Subcutaneous abdominal adipose tissue (tissue), 5 donors: ENCODE results near the gene RECK.
"Not testable (repeated sequence)": the region's sequence is repeated elsewhere in the genome, so short reads cannot be mapped to it uniquely, and the experiment has no call there.

ENCODE experiments used
- H3K27ac ChIP-seq: one replicate; pipeline ENCODE4 v1.7.0; 2013; ENCODE audit warnings: low read depth, mild to moderate bottlenecking, inconsistent platforms, low read length, moderate library complexity
- H3K27me3 ChIP-seq, 5 donors: one replicate each; pipeline ENCODE4 v1.7.0; 2013; ENCODE audit warnings: low read length in 5 of 5, inconsistent platforms in 1 of 5; ENCODE audit not compliant: control insufficient read depth in 5 of 5, insufficient read depth in 4 of 5
- H3K36me3 ChIP-seq, 5 donors: one replicate each; pipeline ENCODE4 v1.7.0; 2013; ENCODE audit warnings: low read length in 5 of 5; ENCODE audit not compliant: control insufficient read depth in 5 of 5, insufficient read depth in 5 of 5
- H3K4me1 ChIP-seq, 5 donors: one replicate each; pipeline ENCODE4 v1.7.0; 2013; ENCODE audit warnings: low read length in 5 of 5, mild to moderate bottlenecking in 3 of 5, moderate library complexity in 1 of 5; ENCODE audit not compliant: control insufficient read depth in 5 of 5, insufficient read depth in 5 of 5
- H3K4me3 ChIP-seq, 5 donors: one replicate each; pipeline ENCODE4 v1.7.0; 2013; ENCODE audit warnings: low read length in 5 of 5, low read depth in 1 of 5
- H3K9ac ChIP-seq, 5 donors: one replicate each; pipeline ENCODE4 v1.7.0; 2013; ENCODE audit warnings: low read length in 5 of 5, mild to moderate bottlenecking in 4 of 5, moderate library complexity in 3 of 5
- H3K9me3 ChIP-seq, 5 donors: one replicate each; pipeline ENCODE4 v1.7.0; 2013; ENCODE audit warnings: low read length in 5 of 5; ENCODE audit not compliant: control insufficient read depth in 5 of 5
- donor health status: healthy.
- donor health status: healthy.
- donor health status: healthy.
- donor health status: healthy.
- donor health status: healthy.

The RECK gene

DNA sequence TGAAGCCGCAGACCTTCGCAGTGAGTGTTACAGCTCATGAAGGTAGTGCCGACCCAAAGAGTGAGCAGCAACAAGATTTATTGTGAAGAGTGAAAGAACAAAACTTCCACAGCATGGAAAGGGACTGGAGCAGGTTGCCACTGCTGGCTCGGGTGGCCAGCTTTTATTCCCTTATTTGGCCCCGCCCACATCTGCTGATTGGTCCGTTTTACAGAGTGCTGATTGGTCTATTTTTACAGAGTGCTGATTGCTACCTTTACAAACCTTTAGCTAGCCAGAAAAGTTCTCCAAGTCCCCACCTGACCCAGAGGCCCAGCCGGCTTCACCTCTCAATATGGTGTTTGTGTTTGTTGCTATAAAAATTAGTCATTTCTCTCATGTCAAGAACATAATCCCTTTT lies 49.7 kb downstream of the RECK start:
- peaks cover 0 to 7% (median 5%) of the 10 kb centered on the region in 5 donors for H3K4me1 ChIP-seq
- no peak overlapping the region for H3K27ac ChIP-seq
- H3K4me3 ChIP-seq, result no peak overlapping the region
- H3K9me3 ChIP-seq, result peaks cover 0 to 2% (median 0%) of the 10 kb centered on the region in 5 donors
- no peak overlapping the region for H3K9ac ChIP-seq
- no peaks in the 10 kb centered on the region for H3K27me3 ChIP-seq
- peaks cover 0 to 9% (median 4%) of the 10 kb centered on the region in 5 donors for H3K36me3 ChIP-seq

DNA sequence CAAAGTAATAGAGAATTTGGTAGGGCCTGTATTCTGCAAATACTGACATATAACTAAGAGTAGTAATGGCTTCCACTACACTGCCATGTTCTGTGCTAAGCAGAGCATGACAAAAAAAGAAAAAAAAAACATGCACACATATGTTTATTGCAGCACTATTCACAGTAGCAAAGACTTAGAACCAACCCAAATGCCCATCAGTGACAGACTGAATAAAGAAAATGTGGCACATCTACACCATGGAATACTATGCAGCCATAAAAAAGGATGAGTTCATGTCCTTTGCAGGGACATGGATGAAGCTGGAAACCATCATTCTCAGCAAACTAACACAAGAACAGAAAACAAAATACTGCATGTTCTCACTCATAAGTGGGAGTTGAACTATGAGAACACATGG lies 50.3 kb downstream of the RECK start:
- H3K36me3 ChIP-seq, result not testable (repeated sequence)

DNA sequence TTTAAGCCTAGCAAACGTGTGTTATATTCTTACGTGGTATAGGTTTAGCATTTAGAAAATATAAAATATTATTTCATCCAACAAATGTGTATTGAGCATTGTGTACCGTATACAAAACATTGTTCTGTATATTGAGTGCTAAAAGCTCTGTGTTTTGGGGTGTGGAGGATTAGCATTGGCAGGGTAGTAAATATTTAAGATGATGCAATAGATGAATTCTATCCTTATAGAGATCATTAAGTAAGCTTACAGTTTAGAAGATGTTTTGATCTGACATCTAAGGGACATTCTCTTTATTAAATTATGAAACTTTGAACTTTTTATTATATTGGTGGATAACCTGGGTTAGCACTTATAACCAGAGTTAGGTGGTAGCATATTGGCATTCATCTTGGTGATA lies 51.3 kb downstream of the RECK start:
- no peak overlapping the region for H3K9ac ChIP-seq
- peaks cover 0 to 19% (median 16%) of the 10 kb centered on the region in 5 donors for H3K4me1 ChIP-seq
- H3K9me3 ChIP-seq, result peaks cover 0 to 2% (median 0%) of the 10 kb centered on the region in 5 donors
- no peak overlapping the region for H3K27ac ChIP-seq
- peaks cover 0 to 9% (median 4%) of the 10 kb centered on the region in 5 donors for H3K36me3 ChIP-seq
- no peak overlapping the region for H3K4me3 ChIP-seq
- no peaks in the 10 kb centered on the region for H3K27me3 ChIP-seq

More for the DNA sequence above, 50.3 kb downstream of the RECK start:
- H3K9me3 ChIP-seq, H3K9ac ChIP-seq, H3K4me3 ChIP-seq, H3K27me3 ChIP-seq, H3K27ac ChIP-seq: not testable (repeated sequence)
- peaks cover 0 to 13% (median 10%) of the 10 kb centered on the region in 5 donors for H3K4me1 ChIP-seq

DNA sequence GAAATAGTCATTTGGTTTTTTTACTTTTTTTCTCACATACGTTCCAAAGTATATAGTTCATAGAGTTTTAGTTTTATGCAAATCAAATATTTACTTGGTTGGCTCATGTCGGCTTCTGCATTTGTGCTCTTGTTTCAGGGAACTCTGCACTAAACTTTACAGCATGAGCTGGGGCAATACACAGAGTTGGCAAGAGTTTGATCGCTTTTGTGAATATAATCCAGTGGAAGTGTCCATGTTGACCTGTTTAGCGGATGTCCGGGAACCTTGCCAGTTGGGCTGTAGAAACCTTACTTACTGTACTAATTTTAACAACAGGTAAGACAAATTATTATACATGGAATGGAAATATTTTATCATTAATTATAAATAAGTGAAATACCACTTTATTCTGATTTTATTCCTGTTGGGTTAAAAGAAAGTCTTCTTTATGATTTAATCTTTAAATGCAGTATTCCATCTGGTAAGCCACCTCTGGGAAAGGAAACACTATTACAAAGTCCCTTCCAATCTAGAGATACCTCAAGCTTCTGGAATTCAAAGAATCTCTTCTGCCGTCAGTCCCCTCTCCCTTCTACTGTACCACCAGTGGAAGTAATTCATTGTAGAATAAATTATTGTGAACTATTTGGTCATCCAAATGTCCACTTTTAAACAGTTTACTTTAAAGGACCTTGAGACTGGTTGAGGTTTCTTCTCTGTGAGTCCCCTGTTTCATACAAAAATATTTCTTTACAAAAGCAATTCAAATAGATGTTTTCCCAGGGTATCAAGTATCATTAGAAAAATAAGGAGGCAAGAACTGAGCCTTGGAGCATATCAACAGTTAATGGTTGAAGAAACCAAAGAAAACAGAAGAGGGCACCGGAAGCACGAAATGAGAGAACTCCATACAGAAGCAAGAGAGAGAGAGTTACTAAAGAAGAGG lies 54.6 kb downstream of the RECK start:
- H3K27ac ChIP-seq, result no peak overlapping the region
- H3K36me3 ChIP-seq, result peaks cover 0 to 6% (median 0%) of the 10 kb centered on the region in 5 donors
- H3K9ac ChIP-seq, result no peak overlapping the region
- H3K4me1 ChIP-seq, result peaks cover 0 to 25% (median 18%) of the 10 kb centered on the region in 5 donors
- peaks cover 0 to 2% (median 0%) of the 10 kb centered on the region in 5 donors for H3K9me3 ChIP-seq
- no peak overlapping the region for H3K4me3 ChIP-seq
- no peaks in the 10 kb centered on the region for H3K27me3 ChIP-seq

DNA sequence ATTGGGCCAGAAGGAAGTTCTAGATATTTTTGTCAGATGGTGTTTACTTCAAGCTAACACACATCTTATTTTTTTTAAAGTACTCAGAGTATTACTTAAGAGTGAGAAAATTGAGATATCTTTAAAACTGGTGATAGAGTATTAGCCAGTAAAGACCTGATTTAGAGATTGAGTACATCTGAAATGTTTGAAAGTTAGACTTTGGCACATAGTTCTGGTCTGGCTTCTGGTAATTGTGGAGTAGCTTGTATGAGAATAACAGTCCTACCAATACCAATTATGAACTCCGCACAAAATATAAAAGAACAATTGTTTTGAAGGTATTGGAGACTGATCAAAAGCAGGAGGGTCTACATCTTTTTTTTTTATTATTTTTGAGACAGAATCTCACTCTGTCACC lies 55.3 kb downstream of the RECK start:
- Histone ChIP-seq H3K27me3 (no peaks in the 10 kb centered on the region), H3K9me3 (peaks cover 0 to under 1% (median 0%) of the 10 kb centered on the region in 5 donors), H3K4me1 (peaks cover 0 to 25% (median 18%) of the 10 kb centered on the region in 5 donors), H3K9ac (no peak overlapping the region), H3K36me3 (peaks cover 0 to 3% (median 0%) of the 10 kb centered on the region in 5 donors), H3K27ac (peak overlapping the region; percentile 22), H3K4me3 (no peak overlapping the region)

DNA sequence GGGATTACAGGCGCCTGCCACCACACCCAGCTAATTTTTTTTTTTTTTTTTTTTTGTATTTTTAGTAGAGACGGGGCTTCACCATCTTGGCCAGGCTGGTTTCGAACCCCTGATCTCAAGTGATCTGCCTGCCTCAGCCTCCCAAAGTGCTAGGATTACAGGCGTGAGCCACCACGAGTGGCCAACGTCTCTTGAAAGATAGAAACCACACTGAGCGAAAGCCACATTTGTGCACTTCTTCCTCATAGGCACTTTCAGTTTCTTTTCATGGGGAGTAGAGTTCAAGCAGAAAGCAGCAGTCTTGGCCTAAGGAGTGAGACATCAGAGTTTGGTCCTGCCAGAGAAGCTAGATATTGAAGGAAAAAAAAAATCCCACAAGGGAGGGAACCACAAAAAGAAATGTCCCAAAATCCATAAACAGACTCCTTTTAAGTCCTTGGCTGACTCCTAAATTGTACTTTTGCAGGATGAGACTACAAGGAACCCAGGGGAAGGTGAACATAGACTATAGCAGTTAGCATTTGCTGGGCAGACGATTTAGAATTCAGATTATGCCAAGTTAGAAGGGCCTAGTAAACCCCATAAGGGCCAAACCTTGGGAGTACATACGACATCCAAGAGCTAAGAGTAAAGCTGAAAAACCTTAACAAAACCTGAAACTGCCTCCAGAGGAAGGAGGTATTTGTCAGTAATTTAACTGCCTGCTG lies 55.9 kb downstream of the RECK start:
- Histone ChIP-seq H3K4me3 (peak overlapping the region in 1 of 5 donors; percentile 25), H3K9me3 (no peaks in the 10 kb centered on the region), H3K4me1 (peaks cover 0 to 25% (median 18%) of the 10 kb centered on the region in 5 donors), H3K27me3 (no peaks in the 10 kb centered on the region), H3K27ac (peak overlapping the region; percentile 22), H3K9ac (no peak overlapping the region), H3K36me3 (peaks cover 0 to 3% (median 0%) of the 10 kb centered on the region in 5 donors)

DNA sequence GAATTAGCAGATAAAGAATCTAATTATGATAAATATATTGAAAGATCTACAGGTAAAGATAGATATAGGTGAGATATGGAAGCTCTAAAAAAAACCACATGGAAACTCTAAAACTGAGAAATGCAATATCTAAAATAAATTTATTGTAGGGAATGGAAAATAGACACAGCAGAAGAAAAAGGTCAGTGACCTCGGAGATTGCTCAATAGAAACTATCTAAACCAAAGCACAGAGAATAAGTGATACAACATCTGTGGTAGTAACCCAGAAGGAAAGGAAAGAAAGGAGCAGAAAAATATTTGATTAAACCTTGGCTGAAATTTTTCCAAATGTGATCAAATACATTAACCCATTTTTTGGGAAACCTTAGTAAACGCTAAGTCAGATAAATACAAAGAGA lies 56.7 kb downstream of the RECK start:
- H3K27ac ChIP-seq, result no peak overlapping the region
- peaks cover 0 to 25% (median 18%) of the 10 kb centered on the region in 5 donors for H3K4me1 ChIP-seq
- no peaks in the 10 kb centered on the region for H3K27me3 ChIP-seq
- no peak overlapping the region for H3K4me3 ChIP-seq
- no peak overlapping the region for H3K9ac ChIP-seq
- no peaks in the 10 kb centered on the region for H3K36me3 ChIP-seq
- no peaks in the 10 kb centered on the region for H3K9me3 ChIP-seq

DNA sequence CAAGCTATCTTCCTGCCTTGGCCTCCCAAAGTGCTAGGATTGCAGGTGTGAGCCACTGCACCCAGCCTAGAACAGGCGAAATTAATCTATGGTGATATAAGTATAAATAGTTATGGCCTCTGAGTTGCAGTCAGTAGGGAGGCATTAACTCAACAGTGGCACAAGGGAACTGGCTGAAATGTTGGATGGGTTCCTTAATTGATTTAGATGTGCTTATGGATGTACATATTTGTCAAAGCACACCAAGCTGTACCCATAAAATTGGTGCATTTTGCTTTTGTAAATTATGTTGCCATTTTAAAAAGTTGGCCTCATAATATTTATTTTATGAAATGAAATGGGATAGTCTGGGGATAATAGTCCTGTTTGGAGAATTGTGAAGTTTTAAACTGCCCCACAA lies 63.0 kb downstream of the RECK start:
- H3K9ac ChIP-seq, result no peak overlapping the region
- H3K9me3 ChIP-seq, result no peaks in the 10 kb centered on the region
- H3K27me3 ChIP-seq, result no peaks in the 10 kb centered on the region
- no peak overlapping the region for H3K4me3 ChIP-seq
- H3K4me1 ChIP-seq, result peaks cover 0 to 5% (median 0%) of the 10 kb centered on the region in 5 donors
- H3K27ac ChIP-seq, result no peak overlapping the region
- H3K36me3 ChIP-seq, result no peaks in the 10 kb centered on the region

DNA sequence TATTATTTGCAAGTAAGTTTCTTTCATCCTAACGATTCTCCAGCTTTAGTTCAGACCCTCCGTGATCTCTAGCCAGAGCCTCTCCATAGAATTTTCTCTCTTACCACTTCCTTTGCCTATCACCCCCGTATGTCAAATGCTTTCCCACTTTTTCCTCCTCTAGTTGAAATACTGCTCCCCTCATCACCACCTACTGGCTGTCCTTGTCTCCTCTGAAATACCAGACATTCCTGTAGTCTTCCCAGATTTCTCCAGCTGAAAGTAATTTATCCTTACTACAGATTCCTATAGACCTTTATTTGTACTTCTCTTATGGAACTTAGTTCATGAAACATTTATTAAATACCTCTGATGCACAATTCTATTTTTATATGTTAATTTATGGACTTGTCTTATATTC lies 63.8 kb downstream of the RECK start:
- no peaks in the 10 kb centered on the region for H3K27me3 ChIP-seq
- H3K36me3 ChIP-seq, result no peaks in the 10 kb centered on the region
- H3K4me1 ChIP-seq, result peaks cover 0 to 5% (median 0%) of the 10 kb centered on the region in 5 donors

More for the DNA sequence above, 63.8 kb downstream of the RECK start:
- Histone ChIP-seq H3K9me3 (no peaks in the 10 kb centered on the region), H3K4me3 (no peak overlapping the region), H3K9ac (no peak overlapping the region), H3K27ac (no peak overlapping the region)
